SW480 (cell line): ENCODE results near the gene SLK.

ENCODE experiments used
- DNase-seq: peaks from one replicate; pipeline ENCODE4 v3.0.0-alpha.2; 2016; ENCODE audit warnings: low spot score

The SLK gene

DNA sequence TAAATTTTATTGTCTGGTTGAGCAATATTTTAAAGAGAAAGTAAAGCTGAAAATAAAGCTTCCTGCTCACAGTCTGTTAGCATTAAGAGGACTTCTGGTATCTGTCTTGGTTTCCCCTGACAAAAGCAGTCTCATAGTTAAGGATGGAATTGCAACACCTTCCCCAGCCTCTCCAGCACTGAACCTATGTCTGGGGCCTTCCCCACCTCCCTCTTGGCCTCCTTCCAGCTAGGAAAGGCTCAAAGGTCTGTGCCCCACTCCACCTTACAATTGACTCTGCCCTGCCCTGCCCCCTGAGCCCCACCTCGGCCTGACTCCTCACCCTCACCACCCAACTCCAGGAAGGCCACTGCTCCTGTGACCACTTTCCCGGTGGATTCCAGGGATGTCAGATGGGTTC is 85.5 kb downstream of the SLK start:
- no peak for DNase-seq

DNA sequence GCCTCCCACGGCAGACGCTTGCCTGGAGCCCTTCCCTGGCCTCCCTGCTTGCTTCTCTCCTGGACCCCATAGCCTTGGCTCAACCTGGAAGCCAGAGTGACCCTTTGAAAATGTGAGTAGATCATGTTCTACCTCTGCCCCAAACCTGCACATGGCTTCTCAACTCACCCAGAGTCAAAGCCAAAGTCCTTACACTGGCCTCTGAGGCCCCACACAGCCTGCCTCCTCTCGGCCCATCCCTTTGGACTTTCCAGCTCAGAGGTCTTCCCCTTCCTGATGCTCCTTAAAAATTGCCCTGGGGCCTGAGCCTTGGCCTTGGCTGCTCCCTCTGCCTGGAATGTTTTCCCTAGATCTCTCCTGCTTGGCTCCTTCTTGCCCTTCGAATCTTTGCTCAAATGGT is 86.3 kb downstream of the SLK start:
- DNase-seq, result no peak

DNA sequence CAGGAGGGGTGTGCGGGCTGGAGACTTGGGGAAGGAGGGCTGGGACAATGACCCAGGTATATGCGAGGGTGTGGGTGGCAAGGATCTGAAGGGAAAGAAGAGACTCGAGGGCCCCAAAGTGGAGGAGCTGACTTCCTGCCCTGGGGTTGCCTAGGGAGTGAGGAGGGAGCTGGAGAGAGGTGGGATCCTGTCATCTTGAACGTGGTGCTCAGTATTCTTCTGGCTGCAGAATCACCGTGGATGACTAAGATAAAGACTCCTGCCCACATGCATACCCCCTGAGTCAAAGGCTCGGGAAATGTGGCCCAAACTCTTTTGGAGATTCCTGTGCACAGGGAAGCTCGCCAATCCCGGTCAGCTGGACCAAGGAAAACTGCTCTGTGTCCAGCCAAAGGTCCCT is 87.5 kb downstream of the SLK start:
- DNase-seq, result peak; percentile 11

DNA sequence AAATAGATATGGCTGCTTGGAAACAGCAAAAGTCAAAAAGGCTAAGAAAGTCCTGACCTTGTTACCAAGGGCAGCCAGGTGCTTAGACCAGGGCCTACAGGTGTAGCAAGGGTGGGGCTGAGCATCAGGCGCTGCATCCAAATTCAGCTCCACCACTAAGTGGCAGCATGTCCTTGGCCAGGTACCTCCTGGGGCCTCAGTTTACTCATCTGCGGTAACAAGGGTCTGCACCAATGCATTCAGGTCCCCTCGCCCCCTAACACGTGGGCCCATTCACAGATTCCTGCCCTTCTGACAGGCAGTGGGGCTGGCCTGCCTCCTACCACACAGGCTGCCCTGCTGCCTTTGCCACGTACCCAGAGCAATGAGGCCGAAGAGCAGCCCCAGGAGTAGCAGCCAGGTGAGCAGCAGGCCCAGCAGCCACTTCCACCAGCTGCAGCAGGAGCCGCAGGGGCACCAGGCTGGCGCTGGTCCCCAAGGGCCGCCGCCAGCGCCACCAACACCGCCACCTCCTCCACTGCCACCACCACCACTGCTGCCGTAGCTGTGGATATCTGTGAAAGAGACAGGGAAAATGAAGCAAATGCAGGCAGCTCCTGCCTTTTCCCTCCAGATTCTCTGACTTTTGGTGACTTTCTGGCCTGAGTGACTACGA is 89.8 kb downstream of the SLK start:
- no peak for DNase-seq

DNA sequence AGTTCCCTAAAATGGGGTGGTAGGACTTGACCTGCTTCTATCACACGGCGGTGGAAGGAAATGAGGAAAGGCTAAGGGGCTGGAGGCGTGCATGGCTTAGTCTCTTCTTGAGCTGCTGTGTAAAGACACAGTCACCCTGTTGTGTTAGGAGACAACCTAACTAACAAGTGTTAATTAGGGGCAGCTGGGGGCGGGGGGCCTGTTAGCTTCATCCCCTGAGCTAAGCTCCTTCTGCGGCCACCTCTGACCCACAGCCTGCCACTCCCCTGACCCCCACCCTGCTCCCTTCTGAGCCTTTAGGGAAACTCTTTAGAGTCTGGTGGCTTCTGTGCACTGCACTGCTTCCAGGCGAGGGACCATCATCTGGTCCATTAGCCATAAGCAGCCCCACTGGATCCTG is 90.8 kb downstream of the SLK start:
- no peak for DNase-seq

DNA sequence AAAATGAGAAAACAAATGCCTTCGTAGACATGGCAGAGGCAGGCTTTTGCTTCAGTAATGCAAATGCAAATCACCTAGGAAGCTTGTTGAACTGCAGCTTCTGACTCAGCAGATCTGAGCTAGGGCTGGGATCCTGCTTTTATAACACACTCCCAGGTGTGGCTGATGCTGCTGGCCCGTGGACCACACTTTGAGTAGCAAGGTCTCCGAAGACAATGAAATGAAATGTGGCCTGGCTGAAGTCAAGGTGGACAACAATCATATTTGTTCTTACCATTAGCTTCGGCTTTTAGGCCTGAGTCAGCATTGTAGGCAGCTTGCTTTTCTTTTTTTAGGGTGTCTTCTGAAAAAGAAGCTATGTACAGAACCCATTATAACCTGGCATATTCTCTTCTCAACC is 92.4 kb downstream of the SLK start:
- DNase-seq, result no peak

DNA sequence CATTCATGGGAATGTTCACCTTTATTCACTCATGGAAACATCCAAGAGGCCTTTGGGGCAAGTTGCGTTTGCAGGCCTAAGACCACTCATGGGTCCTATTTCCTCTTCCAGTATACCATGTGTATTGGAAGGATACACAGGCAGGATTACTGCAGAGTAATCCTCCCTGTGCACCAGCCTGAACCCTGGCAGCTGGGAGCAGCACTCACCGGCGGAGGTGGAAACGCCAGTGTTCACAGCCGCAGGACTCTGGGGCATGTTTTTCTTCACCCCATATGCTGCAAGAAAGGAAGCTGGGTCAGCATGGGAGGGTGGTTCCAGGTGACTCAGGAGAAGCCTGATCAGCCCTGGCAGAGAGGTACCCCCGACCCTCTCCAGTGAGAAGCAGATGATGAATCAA is 94.3 kb downstream of the SLK start:
- no peak for DNase-seq

DNA sequence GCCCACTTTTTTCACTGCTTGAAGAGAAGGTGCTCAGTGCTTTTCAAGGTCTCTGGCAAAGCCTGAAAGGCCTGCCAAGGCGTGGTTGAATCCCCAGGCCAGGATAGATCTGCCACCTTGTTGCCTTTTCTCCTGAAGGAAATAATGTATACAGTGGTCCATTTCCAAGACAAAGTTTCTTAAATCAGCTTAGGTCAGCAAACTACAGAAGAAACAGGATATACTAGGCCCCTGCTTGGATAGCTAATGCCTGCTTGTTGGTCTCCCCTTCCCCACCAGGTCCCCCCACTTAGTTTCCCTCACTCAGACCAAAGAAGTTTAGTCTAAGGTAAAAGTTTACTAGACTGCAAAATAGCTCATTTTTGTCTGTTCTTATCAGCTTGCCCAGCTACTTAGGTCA is 98.8 kb downstream of the SLK start:
- no peak for DNase-seq

DNA sequence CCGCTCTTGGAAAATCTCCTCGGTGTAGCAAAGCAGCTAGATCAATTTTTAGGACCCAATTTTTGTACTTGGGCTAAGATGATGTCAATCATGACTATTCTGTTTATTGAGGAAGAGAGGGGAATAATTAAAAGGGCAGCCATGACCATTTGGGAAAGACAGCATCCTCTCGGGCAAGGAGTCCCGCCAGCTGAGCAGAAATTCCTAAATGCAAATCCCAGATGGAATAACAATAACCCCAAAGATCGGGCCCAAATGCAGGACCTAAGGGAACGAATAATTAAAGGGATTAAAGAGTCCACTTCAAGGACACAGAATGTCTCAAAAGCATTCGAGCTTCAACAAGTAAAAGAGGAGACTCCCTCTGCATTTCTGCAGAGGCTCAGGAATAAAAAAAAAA is 100.0 kb downstream of the SLK start:
- no peak for DNase-seq

DNA sequence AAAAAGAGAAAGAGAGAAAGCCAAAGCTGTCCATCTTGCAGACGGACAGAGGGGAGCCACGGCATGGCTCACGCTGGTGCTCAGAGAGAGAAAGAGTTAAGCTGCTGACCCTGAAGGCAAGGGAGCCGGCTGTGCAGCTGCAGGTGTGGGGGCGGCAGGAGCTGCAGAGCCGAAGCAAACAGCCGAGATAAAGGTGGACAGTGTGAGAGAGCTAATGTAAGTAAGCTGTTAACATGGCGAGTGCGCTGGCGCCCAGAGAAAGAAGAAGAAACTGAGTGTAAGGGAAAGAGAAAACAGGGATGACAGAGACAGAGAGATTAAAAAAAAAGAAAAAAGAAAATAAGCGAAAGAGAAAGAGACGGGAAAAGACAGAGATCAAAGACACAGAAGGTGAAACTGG is 100.6 kb downstream of the SLK start:
- DNase-seq, result no peak

DNA sequence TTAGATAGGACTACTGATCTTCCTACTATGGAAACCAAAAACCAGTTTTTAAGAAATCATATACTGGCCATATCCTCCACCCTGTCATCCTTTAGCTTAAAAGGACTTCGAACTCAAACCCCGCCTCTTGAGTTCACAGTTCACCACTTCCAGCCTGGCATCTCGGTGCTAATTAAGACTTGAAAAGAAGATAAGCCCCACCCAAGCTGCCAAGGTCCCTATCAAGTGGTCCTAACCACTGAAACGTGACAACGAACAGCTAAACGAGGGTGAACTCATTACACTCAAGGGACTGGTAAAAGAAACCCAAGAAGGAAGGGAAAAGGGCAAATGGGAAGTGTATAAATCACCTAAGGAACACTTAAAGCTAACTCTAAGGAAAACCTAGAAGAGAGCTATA is 102.7 kb downstream of the SLK start:
- no peak for DNase-seq

DNA sequence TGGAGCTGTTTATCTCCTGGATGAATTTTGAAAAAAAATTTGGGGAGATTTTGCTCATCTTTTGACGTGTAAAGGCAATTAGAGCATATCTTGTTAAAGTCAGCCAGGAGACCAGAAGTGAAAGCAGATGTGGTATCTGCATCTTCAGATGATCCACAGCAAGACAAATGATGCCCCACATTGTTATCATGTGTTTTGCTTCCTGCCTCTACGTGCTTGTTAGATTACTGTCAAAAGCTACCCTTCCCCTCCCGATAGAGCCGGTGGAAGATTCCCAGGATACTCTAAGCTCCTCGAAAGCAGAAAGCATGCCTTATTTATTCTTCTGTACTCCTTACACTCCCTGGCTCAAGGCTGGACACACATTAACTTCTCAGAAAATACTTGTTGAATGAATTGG is 105.8 kb downstream of the SLK start:
- DNase-seq, result no peak

DNA sequence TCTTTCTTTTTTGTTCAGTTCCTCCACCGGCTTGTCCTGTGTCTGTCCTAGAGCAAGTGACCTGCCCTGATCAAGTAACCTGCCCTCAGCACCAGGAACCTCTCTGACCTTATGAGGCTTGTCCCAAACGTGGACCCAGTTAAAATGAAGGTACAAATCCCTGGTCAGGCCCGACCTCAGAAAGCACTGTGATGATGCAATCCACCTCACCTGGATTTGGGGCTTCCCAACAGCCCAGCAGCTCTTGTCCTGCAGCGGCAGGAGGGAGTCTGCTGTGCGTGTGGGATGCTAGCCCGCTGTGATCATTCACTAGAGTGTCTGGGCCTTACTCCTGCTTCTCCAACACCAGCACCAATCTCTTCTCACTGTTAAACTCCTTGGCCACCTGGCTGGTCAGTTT is 107.6 kb downstream of the SLK start:
- DNase-seq, result no peak

DNA sequence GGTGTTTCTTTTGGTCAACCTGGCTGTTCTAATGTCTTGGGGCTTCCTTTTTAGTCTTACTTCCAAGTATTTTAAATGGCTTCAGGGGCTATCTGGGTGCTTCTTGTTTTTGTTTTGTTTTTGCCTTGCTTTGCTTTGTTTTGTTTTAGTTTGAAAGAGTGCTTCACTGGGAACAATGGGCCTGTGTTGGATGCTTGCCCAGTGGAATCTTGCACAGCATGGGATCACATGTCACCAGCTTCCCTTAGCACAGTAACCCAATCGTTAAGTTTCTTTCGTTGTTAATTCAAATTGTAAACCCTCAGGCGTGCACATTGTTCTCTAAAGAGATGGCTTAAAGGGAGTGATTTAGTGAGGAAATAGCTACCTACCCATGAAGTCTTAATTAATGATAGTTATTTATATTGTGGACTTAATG is 109.8 kb downstream of the SLK start:
- peak; percentile 8 for DNase-seq

DNA sequence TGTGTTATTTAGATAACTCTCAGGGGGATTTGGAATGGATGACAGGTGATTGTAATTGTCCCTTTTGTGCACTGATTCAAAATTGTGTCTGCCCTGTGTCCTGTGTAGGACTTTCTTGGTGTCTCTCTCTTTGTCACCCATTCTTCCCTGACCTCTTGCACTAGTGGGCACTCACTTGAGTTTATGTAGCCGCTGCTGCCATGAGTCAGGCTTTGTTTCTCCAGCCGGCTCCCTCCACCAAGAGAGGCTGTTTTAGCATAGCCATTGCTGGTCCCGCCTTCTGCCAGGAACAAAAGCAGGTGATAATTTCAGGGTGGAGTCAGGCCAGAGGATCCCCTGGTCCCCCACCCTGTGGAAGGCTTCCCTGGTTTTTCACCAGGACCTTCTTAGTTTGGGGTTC is 110.3 kb downstream of the SLK start:
- DNase-seq, result no peak

DNA sequence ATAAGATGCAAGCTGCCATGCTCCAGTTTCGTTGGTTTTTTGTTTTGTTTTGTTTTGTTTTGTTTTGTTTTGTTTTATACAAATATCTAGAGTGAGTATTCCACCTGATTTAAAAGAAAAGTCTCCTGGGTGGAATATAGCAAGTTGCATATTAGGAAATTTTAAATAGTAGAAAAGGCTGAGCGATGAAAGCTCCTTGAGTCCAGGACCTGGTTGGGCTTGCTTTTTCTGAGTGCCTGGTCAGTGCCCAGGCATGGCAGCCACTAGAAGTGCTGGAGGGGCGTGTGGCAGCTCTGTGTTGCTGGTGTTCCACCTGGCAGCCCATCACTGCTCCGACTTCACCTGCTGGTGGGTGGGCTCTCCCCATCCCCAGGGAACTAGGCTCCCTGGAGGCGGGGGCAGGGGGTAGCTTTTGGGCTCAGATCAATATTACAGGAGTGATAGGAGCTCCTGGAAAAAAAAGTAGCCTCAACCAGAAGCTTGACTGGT is 110.8 kb downstream of the SLK start:
- no peak for DNase-seq
